ENCODE results near the gene MLNR.

The MLNR gene

DNA sequence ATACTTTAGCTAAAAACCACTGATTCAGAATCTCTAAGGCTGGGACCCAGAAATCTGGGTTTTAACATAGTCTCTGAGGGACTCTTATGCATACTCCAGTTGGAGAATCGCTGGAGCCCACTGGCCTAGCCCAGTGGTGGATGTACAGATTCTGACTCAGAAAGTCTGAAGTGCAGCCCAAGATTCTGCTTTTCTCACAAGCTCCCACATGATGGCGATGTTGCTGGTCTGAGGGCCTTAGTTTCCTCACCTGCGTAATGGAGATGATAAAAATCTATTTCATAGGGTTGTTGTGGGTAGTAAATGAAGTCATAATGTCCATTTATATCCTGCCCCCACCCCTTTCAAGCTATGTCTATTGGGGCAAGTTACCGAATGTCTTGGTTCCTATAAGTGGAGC is 19.9 kb downstream of the MLNR start:
- H3K4me3 ChIP-seq (replicated peaks in 1 of 2; ENCODE audit: low read depth in 2 of 2, low read length in 2 of 2), result no peak overlapping the region
- TF ChIP-seq CTCF (IDR thresholded peaks at IDR 0.05; ENCODE audit: low read depth, low read length), result peak; percentile 68
- peak; percentile 40 to 66 for DNase-seq (ENCODE audit: low read depth in 2 of 2)

- no peak for TF ChIP-seq CTCF (IDR thresholded peaks at IDR 0.05; ENCODE audit: low read depth, low read length)
- H3K4me3 ChIP-seq (replicated peaks in 1 of 2; ENCODE audit: low read depth in 2 of 2, low read length in 2 of 2), result no peak overlapping the region
- DNase-seq (ENCODE audit: low read depth in 2 of 2), result no peak
These were observed 21.2 kb downstream of the MLNR start for GRCh38 chr13:49241296-49241695.

DNA sequence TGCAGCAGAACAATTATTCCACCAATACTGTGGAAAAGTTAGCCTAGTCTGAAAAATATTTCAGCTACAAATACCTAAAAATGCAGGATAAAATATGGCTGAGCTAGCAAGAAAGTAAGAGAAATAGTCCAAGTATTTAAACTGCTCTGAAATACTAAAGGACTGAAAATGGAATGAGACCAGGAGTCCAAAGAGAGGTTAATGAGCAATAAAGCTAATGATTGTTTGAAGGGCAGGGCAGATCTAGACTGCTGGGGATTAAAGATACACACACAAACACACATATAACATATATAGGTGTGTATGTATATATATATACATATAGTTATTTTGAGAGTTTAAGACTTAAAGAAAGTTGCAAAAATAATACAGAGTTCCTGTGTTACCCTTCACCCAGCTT is 25.0 kb downstream of the MLNR start:
- no peak for TF ChIP-seq CTCF (IDR thresholded peaks at IDR 0.05; ENCODE audit: low read depth, low read length)
- no peak for DNase-seq (ENCODE audit: low read depth in 2 of 2)
- no peak overlapping the region for H3K4me3 ChIP-seq (replicated peaks in 1 of 2; ENCODE audit: low read depth in 2 of 2, low read length in 2 of 2)

- DNase-seq (ENCODE audit: low read depth in 2 of 2), result no peak
- TF ChIP-seq CTCF (IDR thresholded peaks at IDR 0.05; ENCODE audit: low read depth, low read length), result no peak
These were observed 26.9 kb downstream of the MLNR start for GRCh38 chr13:49246850-49247642.

GRCh38 chr13:49247643-49248621 is 27.8 kb downstream of the MLNR start, which contains the start of gene CDADC1:
TSS of gene CDADC1 (plus strand) at chr13:49247925. CDS start at chr13:49248038, 113 bp downstream.
- TF ChIP-seq CTCF (IDR thresholded peaks at IDR 0.05; ENCODE audit: low read depth, low read length), result no peak
- DNase-seq (ENCODE audit: low read depth in 2 of 2), result peak; percentile 96 to 97
- peak within 1 kb of the TSS; percentile 95 to 97 for H3K4me3 ChIP-seq (replicated peaks in 1 of 2; ENCODE audit: low read depth in 2 of 2, low read length in 2 of 2)

More at GRCh38 chr13:49246850-49247642, 26.9 kb downstream of the MLNR start:
- peak overlapping the region; percentile 95 to 97 for H3K4me3 ChIP-seq (replicated peaks in 1 of 2; ENCODE audit: low read depth in 2 of 2, low read length in 2 of 2)

DNA sequence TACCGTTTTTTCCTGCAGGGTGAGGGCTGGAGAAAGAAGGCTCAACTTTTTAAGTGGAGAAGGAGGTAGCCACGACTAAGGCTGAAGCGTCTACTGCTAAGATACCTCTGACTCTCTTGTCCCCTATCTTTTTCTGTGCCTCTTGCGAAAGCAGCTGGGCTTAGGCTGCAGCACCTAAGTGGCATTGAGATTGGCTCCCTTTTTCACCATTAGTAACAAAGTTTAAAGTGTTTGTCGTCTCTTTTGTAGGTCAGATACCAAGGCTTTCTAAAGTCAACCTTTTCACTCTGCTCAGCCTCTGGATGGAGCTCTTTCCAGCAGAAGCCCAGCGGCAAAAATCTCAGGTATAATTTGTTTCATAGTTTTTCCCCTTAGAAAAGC is 28.5 kb downstream of the MLNR start:
- DNase-seq (ENCODE audit: low read depth in 2 of 2), result no peak
- TF ChIP-seq CTCF (IDR thresholded peaks at IDR 0.05; ENCODE audit: low read depth, low read length), result no peak
- H3K4me3 ChIP-seq (replicated peaks in 1 of 2; ENCODE audit: low read depth in 2 of 2, low read length in 2 of 2), result peak overlapping the region; percentile 95 to 97

All from cardiac fibroblast (primary cell).